Breast epithelium (tissue), 3 donors: Measurements from ENCODE around the gene SYK.

ENCODE experiments used
- CTCF ChIP-seq, 3 donors: fragments of 450-650 bp; IDR thresholded peaks; one replicate each; pipeline ENCODE4 v1.5.1; 2016 to 2017; ENCODE audit warnings: antibody characterized with exemption in 3 of 3, mild to moderate bottlenecking in 3 of 3, moderate library complexity in 3 of 3
- POLR2AphosphoS5 ChIP-seq, 3 donors: sonication (generic); formaldehyde crosslinking; IDR thresholded peaks; one replicate each; pipeline ENCODE4 v1.6.1; 2017; ENCODE audit warnings: antibody characterized with exemption in 3 of 3

GRCh38 chr9:90766731-90767130, 34.9 kb upstream of the SYK start:
- TF ChIP-seq POLR2AphosphoS5 (IDR thresholded peaks at IDR 0.05): no peak
- TF ChIP-seq CTCF (IDR thresholded peaks at IDR 0.05): no peak
